ENCODE results near the gene FANCG. TPM values are rescaled to one million over a fixed set of nuclear protein-coding genes. Genes with fewer than 3 reads are reported as not detected.

FANCG gene
- total RNA-seq, 4 donors from 2014 or later, result 2.2 to 9.4 (median 4.3) TPM

GRCh38 chr9:35056571-35057270, 23.0 kb downstream of the FANCG start:
- Histone ChIP-seq H3K4me1 (no peaks in the 10 kb centered on the region), H3K9me3 (no peaks in the 10 kb centered on the region), H3K36me3 (peaks cover 73 to 99% (median 90%) of the 10 kb centered on the region in 4 donors), H3K27me3 (no peaks in the 10 kb centered on the region), H3K4me3 (no peak overlapping the region), H3K27ac (replicated peaks in 1 of 4) (no peak overlapping the region)
- 87% methylated on average over 9 of the region's 9 CpGs for WGBS
- no peak for DNase-seq (ENCODE audit: extremely low spot score)
- TF ChIP-seq POLR2A (IDR thresholded peaks at IDR 0.05; ENCODE audit: low read depth), result no peak
- TF ChIP-seq, protein P1, sequence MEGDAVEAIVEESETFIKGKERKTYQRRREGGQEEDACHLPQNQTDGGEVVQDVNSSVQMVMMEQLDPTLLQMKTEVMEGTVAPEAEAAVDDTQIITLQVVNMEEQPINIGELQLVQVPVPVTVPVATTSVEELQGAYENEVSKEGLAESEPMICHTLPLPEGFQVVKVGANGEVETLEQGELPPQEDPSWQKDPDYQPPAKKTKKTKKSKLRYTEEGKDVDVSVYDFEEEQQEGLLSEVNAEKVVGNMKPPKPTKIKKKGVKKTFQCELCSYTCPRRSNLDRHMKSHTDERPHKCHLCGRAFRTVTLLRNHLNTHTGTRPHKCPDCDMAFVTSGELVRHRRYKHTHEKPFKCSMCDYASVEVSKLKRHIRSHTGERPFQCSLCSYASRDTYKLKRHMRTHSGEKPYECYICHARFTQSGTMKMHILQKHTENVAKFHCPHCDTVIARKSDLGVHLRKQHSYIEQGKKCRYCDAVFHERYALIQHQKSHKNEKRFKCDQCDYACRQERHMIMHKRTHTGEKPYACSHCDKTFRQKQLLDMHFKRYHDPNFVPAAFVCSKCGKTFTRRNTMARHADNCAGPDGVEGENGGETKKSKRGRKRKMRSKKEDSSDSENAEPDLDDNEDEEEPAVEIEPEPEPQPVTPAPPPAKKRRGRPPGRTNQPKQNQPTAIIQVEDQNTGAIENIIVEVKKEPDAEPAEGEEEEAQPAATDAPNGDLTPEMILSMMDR (IDR thresholded peaks at IDR 0.05), result no peak
- TF ChIP-seq EP300 (IDR thresholded peaks at IDR 0.05), result no peak
- no peak for TF ChIP-seq POLR2AphosphoS5 (IDR thresholded peaks at IDR 0.05)
- intact Hi-C loops (cut with DNase I), result no loop called here

DNA sequence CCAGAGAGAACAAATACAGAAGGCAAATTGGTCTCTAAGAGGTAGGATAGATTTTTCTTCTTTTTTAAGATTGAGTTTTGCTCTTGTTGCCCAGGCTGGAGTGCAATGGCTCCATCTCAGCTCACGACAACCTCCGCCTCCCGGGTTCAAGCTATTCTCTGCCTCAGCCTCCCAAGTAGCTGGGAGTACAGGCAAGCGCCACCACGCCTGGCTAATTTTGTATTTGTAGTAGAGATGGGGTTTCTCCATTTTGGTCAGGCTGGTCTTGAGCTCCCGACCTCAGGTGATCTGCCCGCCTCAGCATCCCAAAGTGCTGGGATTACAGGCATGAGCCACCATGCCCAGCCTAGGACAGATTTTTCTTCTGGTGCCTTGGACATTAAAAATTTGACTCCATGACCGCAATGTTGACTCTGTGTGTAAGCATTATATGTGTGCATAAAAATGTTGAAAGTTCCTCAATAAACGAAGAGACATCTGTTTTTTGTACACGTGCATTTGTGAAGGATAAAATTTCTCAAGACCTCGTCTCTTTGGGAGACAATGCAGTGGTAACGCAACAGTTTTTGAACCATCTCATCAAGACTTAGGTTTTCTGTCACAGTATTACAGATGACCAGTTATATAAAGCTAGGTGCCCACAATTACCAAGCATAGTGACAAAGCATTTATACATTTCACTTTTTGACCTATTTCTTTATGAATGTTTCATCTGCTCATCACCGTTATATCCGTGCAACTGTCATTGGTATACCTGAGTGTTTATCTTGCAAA, 24.7 kb downstream of the FANCG start:
- no peaks in the 10 kb centered on the region for H3K9me3 ChIP-seq
- H3K36me3 ChIP-seq, result peaks cover 56 to 97% (median 79%) of the 10 kb centered on the region in 4 donors
- H3K4me1 ChIP-seq, result peaks cover 6 to 9% (median 8%) of the 10 kb centered on the region in 4 donors
- intact Hi-C loops (cut with DNase I), result loop anchor here (5.0 kb wide), 1 partner anchor 202 kb away; no protein-coding TSS in a partner anchor
- no peak for TF ChIP-seq POLR2AphosphoS5 (IDR thresholded peaks at IDR 0.05)
- TF ChIP-seq POLR2A (IDR thresholded peaks at IDR 0.05; ENCODE audit: low read depth), result no peak
- TF ChIP-seq EP300 (IDR thresholded peaks at IDR 0.05), result no peak
- TF ChIP-seq, protein P1 (IDR thresholded peaks at IDR 0.05), result no peak
- WGBS, result 91% methylated on average over 14 of the region's 14 CpGs
- H3K27ac ChIP-seq (replicated peaks in 1 of 4), result no peak overlapping the region
- DNase-seq (ENCODE audit: extremely low spot score), result no peak
- no peak overlapping the region for H3K4me3 ChIP-seq
- no peaks in the 10 kb centered on the region for H3K27me3 ChIP-seq

- H3K27ac ChIP-seq (replicated peaks in 1 of 4), result no peak overlapping the region
- H3K36me3 ChIP-seq, result peaks cover 55 to 97% (median 78%) of the 10 kb centered on the region in 4 donors
- no peak overlapping the region for H3K4me3 ChIP-seq
- peaks cover 6 to 9% (median 8%) of the 10 kb centered on the region in 4 donors for H3K4me1 ChIP-seq
- H3K27me3 ChIP-seq, result no peaks in the 10 kb centered on the region
- intact Hi-C loops (cut with DNase I), result loop anchor here (5.0 kb wide), 1 partner anchor 203 kb away; no protein-coding TSS in a partner anchor
- WGBS, result 61% methylated on average over 5 of the region's 5 CpGs
- no peaks in the 10 kb centered on the region for H3K9me3 ChIP-seq
- DNase-seq (ENCODE audit: extremely low spot score), result no peak
- TF ChIP-seq POLR2A (IDR thresholded peaks at IDR 0.05; ENCODE audit: low read depth) (no peak), EP300 (IDR thresholded peaks at IDR 0.05) (no peak), POLR2AphosphoS5 (IDR thresholded peaks at IDR 0.05) (no peak)
- TF ChIP-seq, protein P1 (IDR thresholded peaks at IDR 0.05), result no peak
These were observed 25.4 kb downstream of the FANCG start for GRCh38 chr9:35054185-35054835.

DNA sequence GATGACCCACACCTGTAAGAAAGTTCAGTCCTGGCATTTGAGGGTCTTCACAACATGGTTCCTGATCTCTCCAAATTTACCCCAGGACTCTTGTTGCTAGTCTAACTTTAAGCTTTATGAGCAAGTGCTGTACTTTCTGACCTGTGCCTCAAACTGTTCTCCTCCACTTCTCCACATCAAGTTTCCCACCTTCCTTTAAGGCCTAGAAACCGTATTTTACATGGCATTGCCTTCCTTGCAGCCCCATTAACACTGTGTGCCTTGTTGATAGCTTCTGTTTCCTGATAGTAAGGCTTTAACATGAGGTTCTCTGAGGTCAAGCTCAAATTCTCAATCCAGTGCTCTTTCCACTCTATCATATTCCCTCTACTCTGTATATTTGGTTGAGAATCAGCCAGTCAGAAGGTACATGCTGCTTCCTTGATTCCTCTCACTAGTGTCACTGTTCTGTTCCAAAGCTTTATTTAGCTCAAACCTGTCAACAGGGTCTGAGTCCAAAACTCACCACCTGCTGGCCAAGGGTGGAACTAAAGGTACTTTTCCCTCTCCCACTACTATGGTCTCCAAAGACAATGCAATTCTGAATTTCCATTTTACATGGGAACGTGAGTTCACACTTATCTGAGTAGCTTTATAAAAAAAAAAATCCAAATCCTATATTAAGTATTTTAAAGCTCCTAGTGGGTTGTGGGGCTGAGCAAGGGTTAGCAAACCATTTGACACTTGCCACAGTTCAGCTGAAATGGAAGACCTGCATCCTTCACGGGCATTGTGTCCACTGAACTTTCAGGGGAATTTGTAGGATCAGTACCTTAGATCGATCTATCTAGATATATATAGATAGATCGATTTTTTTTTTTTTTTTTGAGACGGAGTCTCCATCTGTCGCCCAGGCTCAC, 28.4 kb downstream of the FANCG start:
- no peaks in the 10 kb centered on the region for H3K9me3 ChIP-seq
- H3K27ac ChIP-seq (replicated peaks in 1 of 4), result peak overlapping the region; percentile 63 to 78 (median 71)
- no peak overlapping the region for H3K4me3 ChIP-seq
- peaks cover 6 to 9% (median 8%) of the 10 kb centered on the region in 4 donors for H3K4me1 ChIP-seq
- TF ChIP-seq POLR2A (IDR thresholded peaks at IDR 0.05; ENCODE audit: low read depth) (no peak), EP300 (IDR thresholded peaks at IDR 0.05) (no peak), POLR2AphosphoS5 (IDR thresholded peaks at IDR 0.05) (peak; percentile 58 to 66)
- TF ChIP-seq, protein P1 (IDR thresholded peaks at IDR 0.05), result peak; percentile 63 to 78 (median 73)
- 85% methylated on average over 7 of the region's 7 CpGs for WGBS
- intact Hi-C loops (cut with DNase I), result loop anchor here (2.0 to 5.0 kb wide), 2 partner anchors 151 to 206 kb away; no protein-coding TSS in a partner anchor
- no peaks in the 10 kb centered on the region for H3K27me3 ChIP-seq
- H3K36me3 ChIP-seq, result peaks cover 39 to 90% (median 65%) of the 10 kb centered on the region in 4 donors
- no peak for DNase-seq (ENCODE audit: extremely low spot score)
